ENCODE results near the gene CD63.
A peak's percentile ranks its signal among the peaks of the same experiment; 100 is the strongest.

The CD63 gene

GRCh38 chr12:55739025-55739378 lies 10.2 kb upstream of the CD63 start:
- DNase-seq, result no peak

GRCh38 chr12:55738123-55739024 lies 9.6 kb upstream of the CD63 start:
- DNase-seq, result peak; percentile 82 to 91

- no peak for DNase-seq
These were observed 8.8 kb upstream of the CD63 start for GRCh38 chr12:55737581-55738122.

DNA sequence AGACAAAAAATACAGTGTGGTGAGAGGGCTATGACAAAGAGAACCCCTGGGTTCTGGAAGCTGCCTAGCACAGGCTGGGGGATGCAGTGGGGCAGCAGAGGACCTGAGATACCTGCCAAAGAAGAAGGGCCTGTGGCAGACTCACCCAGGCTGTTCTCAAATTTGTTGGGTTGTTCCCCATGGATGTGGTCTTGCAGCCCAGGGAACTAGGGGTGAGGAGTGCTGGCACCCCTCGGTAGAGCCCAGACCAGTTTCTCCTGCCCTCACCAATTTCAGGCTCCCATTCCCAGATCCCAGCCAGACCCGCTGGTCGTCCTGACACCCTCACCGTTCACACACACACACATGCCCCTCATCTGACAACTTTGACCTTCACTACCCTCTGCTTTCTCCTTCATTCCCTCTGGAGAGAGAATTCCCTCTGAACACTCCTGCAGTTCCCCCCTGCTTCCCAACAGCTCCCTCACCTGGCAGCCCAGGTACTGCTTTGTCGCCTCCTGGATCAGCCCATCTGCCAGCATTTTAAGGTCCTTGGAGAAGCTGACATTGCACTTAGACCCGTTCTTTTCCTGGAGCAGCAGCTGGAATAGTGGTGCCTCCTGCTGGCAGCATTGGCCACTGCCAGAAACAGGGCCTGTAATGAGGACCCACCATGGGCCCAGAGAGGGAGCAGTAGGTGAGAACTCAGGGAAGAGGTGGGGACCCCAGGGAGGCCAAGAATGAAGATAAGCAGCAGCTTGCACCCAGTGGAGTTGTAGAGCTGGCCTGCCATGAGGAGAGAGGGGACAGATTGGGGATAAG lies 8.2 kb upstream of the CD63 start:
- DNase-seq, result peak; percentile 67 to 68

- no peak for DNase-seq
These were observed 7.3 kb upstream of the CD63 start for GRCh38 chr12:55736076-55736475.

GRCh38 chr12:55734595-55734994 lies 5.8 kb upstream of the CD63 start:
- DNase-seq, result no peak

GRCh38 chr12:55733858-55734257 lies 5.0 kb upstream of the CD63 start:
- no peak for DNase-seq

- DNase-seq, result no peak
These were observed 4.3 kb upstream of the CD63 start for GRCh38 chr12:55733021-55733555.

- no peak for DNase-seq
These were observed 3.5 kb upstream of the CD63 start for GRCh38 chr12:55732288-55732687.

DNA sequence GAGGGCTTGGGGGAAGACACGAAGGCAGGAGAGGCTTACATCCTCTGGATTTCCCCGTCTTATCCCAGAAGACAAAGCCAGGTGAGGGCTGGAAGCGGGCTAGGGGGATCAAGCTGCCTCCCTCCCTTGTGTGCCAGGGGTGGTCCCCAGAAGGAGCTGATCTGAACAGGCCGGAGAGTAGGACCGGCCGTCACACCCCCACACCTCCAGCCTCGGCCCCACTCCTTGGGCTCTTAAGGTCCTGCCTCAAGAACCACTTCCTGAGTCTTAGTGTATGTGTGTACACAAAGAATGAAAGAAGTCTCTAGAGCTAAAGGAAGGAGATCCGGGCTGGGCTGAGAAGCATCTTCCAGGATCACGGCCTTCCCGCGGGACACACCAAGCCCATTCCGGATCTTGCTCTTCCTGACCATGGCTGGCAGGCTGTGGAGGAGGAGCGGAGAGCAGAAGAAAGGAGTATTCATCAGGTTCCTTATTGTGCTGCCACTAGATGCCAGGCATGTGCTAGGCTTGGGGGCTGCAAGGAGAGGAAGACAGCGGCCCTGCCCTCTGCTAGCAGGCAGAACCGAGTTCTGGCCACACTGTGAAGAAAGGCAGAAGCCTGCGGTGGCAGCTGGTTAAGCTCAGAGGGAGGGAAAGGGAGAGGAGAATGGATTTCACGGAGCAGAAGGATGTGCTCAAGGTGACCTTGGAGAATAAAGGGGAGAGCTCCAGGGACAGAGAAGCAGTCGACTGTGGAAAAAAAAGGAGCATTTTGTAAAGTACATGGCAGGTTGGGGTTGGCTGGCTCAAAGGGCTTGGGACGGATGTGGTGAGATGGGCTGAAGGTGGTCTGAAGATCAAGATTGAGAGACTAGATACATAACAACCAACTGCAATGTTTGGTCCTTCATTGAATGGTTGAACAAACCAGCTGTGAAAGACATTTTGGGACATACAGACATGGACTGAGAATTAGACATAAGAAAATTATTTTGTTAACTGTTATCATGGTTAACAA lies 1.3 kb upstream of the CD63 start:
- DNase-seq, result peak; percentile 37 to 40

DNA sequence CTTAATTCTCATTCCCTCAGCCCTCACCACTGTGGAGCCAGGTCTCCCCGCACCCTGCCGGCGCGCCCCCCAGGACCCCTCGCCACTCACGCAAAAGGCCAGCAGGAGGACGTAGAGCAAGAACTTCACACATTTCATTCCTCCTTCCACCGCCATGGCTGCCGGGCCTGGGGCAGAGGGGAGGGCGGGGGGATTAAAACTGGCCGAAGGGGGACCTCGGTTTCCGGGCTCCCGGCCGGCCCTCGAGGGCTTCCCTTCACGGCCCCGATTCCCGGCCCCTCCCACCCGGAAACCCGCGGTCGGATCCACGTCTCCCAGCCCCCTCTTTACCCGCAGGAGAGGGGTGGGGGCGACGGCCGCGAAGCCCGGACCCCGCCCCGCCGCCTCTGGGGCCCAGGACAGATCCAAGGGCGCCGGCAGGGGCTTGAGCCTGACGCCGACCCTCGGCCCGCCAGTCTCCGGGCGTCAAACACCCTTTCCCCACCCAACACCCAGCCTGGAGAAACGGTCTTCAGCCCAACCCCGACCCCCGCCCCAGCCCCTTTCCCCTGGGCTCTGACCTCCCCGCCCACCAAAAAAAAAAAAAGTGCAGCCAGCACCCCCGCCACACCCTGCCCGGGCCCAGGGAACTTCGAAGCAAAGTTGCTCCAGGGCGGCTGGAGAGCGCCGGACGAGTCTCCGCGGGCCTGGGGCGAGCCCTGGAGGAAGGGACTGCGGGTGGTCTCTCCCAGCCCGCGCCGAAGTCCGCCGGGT lies 447 bp downstream of the CD63 start:
- peak in 1 of 2 donors; percentile 38 for DNase-seq

DNA sequence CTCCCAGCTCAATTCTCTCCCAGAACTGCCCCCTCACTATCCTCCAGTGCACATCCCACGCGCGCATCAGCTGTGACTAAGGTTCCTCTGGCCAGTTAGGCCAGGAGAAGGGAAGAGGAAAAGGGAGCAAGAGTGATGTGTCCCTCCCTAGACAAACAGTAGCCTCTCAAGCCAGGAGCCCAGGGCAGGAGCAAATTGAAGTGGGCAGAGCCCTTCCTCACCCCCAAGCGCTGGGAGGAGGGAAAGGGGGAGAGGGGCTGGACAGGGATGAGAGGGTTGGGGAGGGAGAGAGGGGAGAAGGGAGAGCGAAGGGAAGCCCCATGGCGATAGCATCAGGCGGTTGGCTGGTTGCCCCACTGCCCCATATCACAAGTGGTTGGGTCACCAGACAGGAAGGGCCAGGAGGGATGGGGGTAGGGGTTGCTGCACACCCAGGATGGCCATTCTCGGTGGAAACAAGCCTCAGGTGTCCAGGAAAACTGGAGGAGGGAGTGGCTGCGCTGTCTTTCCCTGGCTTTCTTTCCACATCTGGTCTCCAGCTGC lies 1.1 kb downstream of the CD63 start:
- no peak for DNase-seq

- no peak for DNase-seq
These were observed 1.8 kb downstream of the CD63 start for GRCh38 chr12:55726971-55727370.

DNA sequence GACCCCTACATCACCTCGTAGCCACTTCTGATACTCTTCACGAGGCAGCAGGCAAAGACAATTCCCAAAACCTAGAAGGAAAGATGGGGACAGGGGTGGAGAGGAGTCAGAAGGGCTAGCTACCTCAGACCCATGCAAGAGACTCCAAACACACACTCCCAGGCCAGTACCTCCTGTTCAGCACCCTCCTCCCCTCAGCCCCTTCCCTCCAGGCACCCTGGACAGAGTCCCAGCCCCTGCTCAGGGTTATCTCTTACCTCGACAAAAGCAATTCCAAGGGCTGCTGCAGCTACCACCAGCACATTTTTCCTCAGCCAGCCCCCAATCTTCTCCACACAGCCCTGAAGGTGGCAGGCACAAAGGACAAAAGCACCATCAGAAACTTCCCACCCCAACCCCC lies 3.3 kb downstream of the CD63 start:
- no peak for DNase-seq

GRCh38 chr12:55724940-55725309 lies 3.9 kb downstream of the CD63 start:
- DNase-seq, result no peak

DNA sequence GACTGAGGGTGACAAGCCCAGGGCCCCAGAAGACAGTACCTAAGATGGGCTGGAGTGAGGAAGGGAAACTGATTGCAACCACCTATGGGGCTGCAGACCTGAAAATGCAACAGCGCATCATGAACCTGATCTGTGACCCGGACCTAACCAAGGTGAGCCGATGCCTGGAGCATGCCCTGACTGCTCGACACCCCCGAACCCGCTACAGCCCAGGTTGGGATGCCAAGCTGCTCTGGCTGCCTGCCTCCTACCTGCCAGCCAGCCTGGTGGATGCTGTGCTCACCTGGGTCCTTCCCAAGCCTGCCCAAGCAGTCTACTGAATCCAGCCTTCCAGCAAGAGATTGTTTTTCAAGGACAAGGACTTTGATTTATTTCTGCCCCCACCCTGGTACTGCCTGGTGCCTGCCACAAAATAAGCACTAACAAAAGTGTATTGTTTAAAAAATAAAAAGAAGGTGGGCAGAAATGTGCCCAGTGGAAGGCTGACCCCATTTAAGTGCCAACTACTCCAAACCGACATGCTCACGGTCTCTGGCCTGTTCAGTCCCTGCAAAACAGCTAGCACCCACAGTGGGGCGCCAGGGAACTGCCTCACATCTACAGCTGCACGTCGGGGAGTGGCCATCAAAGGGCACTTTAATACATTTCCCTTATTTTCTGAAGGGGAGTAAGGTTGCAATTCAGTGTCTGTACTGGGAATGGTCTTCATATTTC lies 4.4 kb downstream of the CD63 start:
- peak; percentile 73 to 75 for DNase-seq

DNA sequence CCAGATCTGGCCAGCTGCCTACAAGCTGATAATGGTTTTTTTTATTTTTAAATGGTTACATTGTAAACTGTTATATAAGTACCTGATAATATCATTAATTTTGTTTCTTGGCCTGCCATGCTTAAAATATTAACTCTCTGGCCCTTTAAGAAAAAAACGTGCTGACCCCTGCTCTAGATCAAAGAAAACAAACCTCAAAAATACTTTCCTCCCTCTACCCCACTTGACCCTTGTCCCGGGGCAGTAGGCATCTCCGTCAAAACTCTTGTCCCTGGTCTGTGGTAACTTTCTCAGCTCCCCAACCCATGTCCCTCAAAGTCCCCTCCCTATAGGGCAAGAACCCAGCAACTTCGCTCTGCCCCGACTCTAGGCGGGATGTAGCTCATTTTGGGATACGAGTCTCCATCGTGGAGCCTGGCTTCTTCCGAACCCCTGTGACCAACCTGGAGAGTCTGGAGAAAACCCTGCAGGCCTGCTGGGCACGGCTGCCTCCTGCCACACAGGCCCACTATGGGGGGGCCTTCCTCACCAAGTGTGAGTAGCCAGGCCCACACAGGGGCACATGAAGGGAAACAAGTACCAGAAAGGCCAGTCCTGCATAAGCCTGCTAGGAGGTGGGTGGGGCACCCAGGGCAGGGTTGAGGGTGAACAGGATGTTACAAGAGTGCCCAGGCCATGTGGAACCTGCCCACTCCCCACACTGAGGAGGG lies 5.1 kb downstream of the CD63 start:
- DNase-seq, result no peak

DNA sequence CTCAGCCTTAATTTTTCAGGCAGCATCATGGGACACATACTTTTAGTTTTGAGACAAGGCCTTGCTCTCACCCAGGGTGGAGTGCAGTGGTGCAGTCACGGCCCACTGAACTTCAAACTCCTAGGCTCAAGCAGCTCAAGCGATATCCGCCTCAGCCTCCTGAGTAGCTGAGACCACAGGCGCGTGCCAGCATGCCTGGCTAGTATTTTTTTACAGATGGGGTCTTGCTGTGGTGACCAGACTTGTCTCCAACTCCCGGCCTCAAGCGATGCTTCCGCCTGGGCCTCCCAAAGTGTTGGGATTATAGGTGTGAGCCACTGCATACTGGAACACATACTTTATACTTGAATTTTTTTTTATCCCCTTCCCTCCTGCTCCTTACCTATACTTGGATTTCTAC lies 5.9 kb downstream of the CD63 start:
- DNase-seq, result no peak

- DNase-seq, result no peak
These were observed 7.1 kb downstream of the CD63 start for GRCh38 chr12:55721601-55722213.
